Brain microvascular endothelial cell (primary cell): Measurements from ENCODE around the gene THRAP3.

Experiments used
- DNase-seq: peaks from one replicate; pipeline ENCODE4 v3.0.0-alpha.2; 2020
- H3K27ac ChIP-seq: fragments of 250-450 bp; sonication (Bioruptor Pico); 2 replicates; pipeline ENCODE4 v1.5.1; 2020; ENCODE audit warnings: mild to moderate bottlenecking, moderate library complexity
- H3K27me3 ChIP-seq: fragments of 250-450 bp; sonication (Bioruptor Pico); replicated peaks from 2 replicates; pipeline ENCODE4 v1.5.1; 2020; ENCODE audit warnings: mild to moderate bottlenecking
- H3K36me3 ChIP-seq: fragments of 250-450 bp; sonication (Bioruptor Pico); replicated peaks from 2 replicates; pipeline ENCODE4 v1.5.1; 2020; ENCODE audit warnings: mild to moderate bottlenecking
- H3K4me3 ChIP-seq: 2 replicates; pipeline ENCODE4 v1.5.1; 2011; ENCODE audit warnings: low read depth, mild to moderate bottlenecking, control low read depth, low read length, moderate library complexity
- in situ Hi-C: cut with HindIII; loops from 2 replicates; pipeline ENCODE4 v1.10.0; 2017; ENCODE audit warnings: low sequenced_read_pairs, low pct_ligation_motif_present
- TF ChIP-seq, protein P1 (sequence below): IDR thresholded peaks from 2 replicates; pipeline ENCODE4 v1.5.1; 2011; ENCODE audit warnings: low read depth, mild to moderate bottlenecking, moderate library complexity, low read length, control low read depth, inconsistent platforms; ENCODE audit errors: missing control alignments

The THRAP3 gene

DNA sequence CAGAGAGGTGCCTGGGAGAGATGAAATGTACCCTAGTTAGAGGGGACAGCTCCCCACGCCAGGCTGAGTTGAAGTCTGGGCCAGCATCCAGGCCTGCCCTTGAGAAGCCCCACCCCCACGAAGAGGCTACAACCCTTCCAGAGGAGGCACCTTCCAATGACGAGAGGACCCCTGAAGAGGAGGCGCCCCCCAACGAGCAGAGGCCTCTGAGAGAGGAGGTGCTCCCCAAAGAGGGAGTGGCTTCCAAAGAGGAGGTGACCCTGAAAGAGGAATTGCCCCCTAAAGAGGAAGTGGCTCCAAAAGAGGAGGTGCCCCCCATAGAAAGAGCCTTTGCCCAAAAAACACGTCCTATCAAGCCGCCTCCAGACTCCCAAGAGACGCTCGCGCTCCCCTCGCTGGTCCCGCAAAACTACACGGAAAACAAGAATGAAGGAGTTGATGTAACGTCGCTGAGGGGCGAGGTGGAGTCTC is 96.1 kb downstream of the THRAP3 start:
- Histone ChIP-seq H3K4me3 (peak overlapping the region; percentile 79), H3K36me3 (peaks cover 22% of the 10 kb centered on the region), H3K27me3 (no peaks in the 10 kb centered on the region), H3K27ac (no peak overlapping the region)
- no peak for DNase-seq
- TF ChIP-seq, protein P1, sequence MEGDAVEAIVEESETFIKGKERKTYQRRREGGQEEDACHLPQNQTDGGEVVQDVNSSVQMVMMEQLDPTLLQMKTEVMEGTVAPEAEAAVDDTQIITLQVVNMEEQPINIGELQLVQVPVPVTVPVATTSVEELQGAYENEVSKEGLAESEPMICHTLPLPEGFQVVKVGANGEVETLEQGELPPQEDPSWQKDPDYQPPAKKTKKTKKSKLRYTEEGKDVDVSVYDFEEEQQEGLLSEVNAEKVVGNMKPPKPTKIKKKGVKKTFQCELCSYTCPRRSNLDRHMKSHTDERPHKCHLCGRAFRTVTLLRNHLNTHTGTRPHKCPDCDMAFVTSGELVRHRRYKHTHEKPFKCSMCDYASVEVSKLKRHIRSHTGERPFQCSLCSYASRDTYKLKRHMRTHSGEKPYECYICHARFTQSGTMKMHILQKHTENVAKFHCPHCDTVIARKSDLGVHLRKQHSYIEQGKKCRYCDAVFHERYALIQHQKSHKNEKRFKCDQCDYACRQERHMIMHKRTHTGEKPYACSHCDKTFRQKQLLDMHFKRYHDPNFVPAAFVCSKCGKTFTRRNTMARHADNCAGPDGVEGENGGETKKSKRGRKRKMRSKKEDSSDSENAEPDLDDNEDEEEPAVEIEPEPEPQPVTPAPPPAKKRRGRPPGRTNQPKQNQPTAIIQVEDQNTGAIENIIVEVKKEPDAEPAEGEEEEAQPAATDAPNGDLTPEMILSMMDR: no peak
- in situ Hi-C loops: no loop called here

DNA sequence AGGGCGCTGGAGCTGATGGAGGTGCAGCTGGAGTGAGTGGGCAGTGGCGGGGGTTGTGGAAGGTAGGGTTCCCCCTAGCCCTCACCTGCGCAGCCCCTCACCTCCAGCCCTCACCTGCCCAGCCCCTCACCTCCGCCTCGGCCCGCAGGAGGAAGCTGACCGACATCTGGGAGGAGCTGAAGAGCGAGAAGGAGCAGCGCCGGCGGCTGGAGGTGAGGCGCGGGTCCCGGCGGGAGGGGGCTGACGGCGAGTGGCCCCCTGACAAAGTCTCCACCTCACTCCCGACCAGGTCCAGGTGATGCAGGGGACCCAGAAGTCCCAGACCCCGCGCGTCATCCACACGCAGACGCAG is 96.5 kb downstream of the THRAP3 start:
- Histone ChIP-seq H3K36me3 (peaks cover 19% of the 10 kb centered on the region), H3K27me3 (no peaks in the 10 kb centered on the region), H3K27ac (peak overlapping the region; percentile 79), H3K4me3 (peak overlapping the region; percentile 79)
- no peak for DNase-seq
- TF ChIP-seq, protein P1: no peak
- in situ Hi-C loops: no loop called here

GRCh38 chr1:36321119-36321951 is 97.1 kb downstream of the THRAP3 start:
- TF ChIP-seq, protein P1: no peak

GRCh38 chr1:36322041-36322785 is 98.0 kb downstream of the THRAP3 start:
- DNase-seq: no peak
- in situ Hi-C loops: no loop called here
- Histone ChIP-seq H3K27ac (peak overlapping the region; percentile 79), H3K4me3 (peak overlapping the region; percentile 79), H3K27me3 (no peaks in the 10 kb centered on the region), H3K36me3 (peaks cover 13% of the 10 kb centered on the region)
- TF ChIP-seq, protein P1: no peak

More at GRCh38 chr1:36321119-36321951, 97.1 kb downstream of the THRAP3 start:
- H3K27ac ChIP-seq: peak overlapping the region; percentile 79
- H3K27me3 ChIP-seq: no peaks in the 10 kb centered on the region
- H3K36me3 ChIP-seq: peaks cover 17% of the 10 kb centered on the region
- peak overlapping the region; percentile 79 for H3K4me3 ChIP-seq
- DNase-seq: peak; percentile 65
- in situ Hi-C loops: no loop called here

- TF ChIP-seq, protein P1: no peak
- DNase-seq: peak; percentile 46
- no peaks in the 10 kb centered on the region for H3K27me3 ChIP-seq
- H3K4me3 ChIP-seq: peak overlapping the region; percentile 79
- peak overlapping the region; percentile 79 for H3K27ac ChIP-seq
- in situ Hi-C loops: no loop called here
- H3K36me3 ChIP-seq: peaks cover 8% of the 10 kb centered on the region
Measured at GRCh38 chr1:36322786-36323635, 98.8 kb downstream of the THRAP3 start.
